Psoas muscle (tissue), 8 donors: Measurements from ENCODE around the gene UBE3C. TPM values are rescaled to one million over a fixed set of nuclear protein-coding genes. Genes with fewer than 3 reads are reported as not detected.

Source experiments
- ATAC-seq, 4 donors: fragments of 200-7000 bp; cut with Tn5 transposase; one replicate each; pipeline ENCODE4 v1.9.1; 2020; ENCODE audit warnings: moderate library complexity in 3 of 4, mild to moderate bottlenecking in 2 of 4
- DNase-seq, 2 donors: peaks; one replicate each; pipeline ENCODE4 v3.0.0-alpha.2; 2020
- H3K27ac ChIP-seq: fragments of 200-600 bp; one replicate; pipeline ENCODE4 v1.8.0; 2022
- H3K27me3 ChIP-seq, 3 donors: fragments of 200-600 bp in 1 of 3; one replicate each; pipeline versions ENCODE4 v1.6.1 to v1.8.0; 2013 to 2022; ENCODE audit warnings: low read length in 2 of 3, mild to moderate bottlenecking in 2 of 3, moderate library complexity in 1 of 3; ENCODE audit not compliant: insufficient read depth in 3 of 3
- H3K36me3 ChIP-seq, 2 donors: fragments of 200-600 bp in 1 of 2; one replicate each; pipeline versions ENCODE4 v1.6.1 to v1.8.0; 2013 to 2022; ENCODE audit warnings: low read depth in 1 of 2, mild to moderate bottlenecking in 1 of 2, moderate library complexity in 1 of 2; ENCODE audit not compliant: insufficient read depth in 1 of 2
- H3K4me1 ChIP-seq: fragments of 200-600 bp; one replicate; pipeline ENCODE4 v1.8.0; 2022
- H3K4me3 ChIP-seq: fragments of 200-600 bp; one replicate; pipeline ENCODE4 v1.8.0; 2022; ENCODE audit warnings: mild to moderate bottlenecking
- H3K9me3 ChIP-seq: fragments of 200-600 bp; one replicate; pipeline ENCODE4 v1.8.0; 2022
- CTCF ChIP-seq: fragments of 200-600 bp; IDR thresholded peaks from one replicate; pipeline ENCODE4 v1.8.0; 2022; ENCODE audit warnings: antibody characterized with exemption
- WGBS, 3 donors: extraction: QIAGEN DNeasy Blood & Tissue Kit; methylation state at CpG; one replicate each; pipeline versions ENCODE4 v1.1.6 to v1.1.7; 2013; 5-methylcytosine and 5-hydroxymethylcytosine counted together
- intact Hi-C, 2 donors: fragments of 100-400 bp; cut with DNase I; formaldehyde crosslinking; loops; one replicate each; pipeline versions ENCODE4 v1.11.0 to v1.14.2; 2022
- polyA plus RNA-seq, 3 donors: library from polyadenylated mRNA; stranded (reverse); fragments of 200-250 nt; gene quantifications; one replicate each; pipeline ENCODE4 v1.2.3, GENCODE V29; 2013
- total RNA-seq, 4 donors: library from RNA; stranded (reverse); fragmentation: NEBNext Ultra II Directional in 2 of 4; extraction: Animal tissue kit (Norgen Biotek cat#: 25700) in 2 of 4; gene quantifications; one replicate each; pipeline versions ENCODE4 v1.2.1 to v1.2.4, GENCODE V29; 2021 to 2023
- donor health status: healthy with polysubstance abuse.
- donor health status: DM: no; HTN: no; CAD: no; lungs with moderate emphysema.
- donor health status: Bipolar disorder and iron deficiency.
- donor health status: healthy.
- donor health status: DM: yes; HTN: yes; CAD: no.
- donor health status: DM: no; HTN: no; CAD: no.
- donor health status: DM: no; HTN: no; CAD: no.
- donor health status: DM: yes; HTN: yes; CAD: no.

The UBE3C gene
- total and polyA plus RNA-seq, 7 donors = 31.9 to 94.2 (median 60.2) TPM

- 91 to 94% (median 92%) methylated on average over 15 of the region's 15 CpGs for WGBS, 3 donors
- no peak for DNase-seq
- TF ChIP-seq CTCF = no peak
- Histone ChIP-seq H3K27ac (no peak overlapping the region), H3K27me3 (no peaks in the 10 kb centered on the region), H3K4me1 (no peaks in the 10 kb centered on the region), H3K4me3 (no peak overlapping the region), H3K36me3 (no peaks in the 10 kb centered on the region), H3K9me3 (no peaks in the 10 kb centered on the region)
- no peak for ATAC-seq
- intact Hi-C loops = no loop called here
Observed at GRCh38 chr7:157313645-157314044, 174.9 kb downstream of the UBE3C start.

GRCh38 chr7:157318015-157318706, 179.4 kb downstream of the UBE3C start:
- H3K9me3 ChIP-seq = no peaks in the 10 kb centered on the region
- no peaks in the 10 kb centered on the region for H3K36me3 ChIP-seq
- no peaks in the 10 kb centered on the region for H3K4me1 ChIP-seq
- H3K4me3 ChIP-seq = no peak overlapping the region
- H3K27me3 ChIP-seq = no peaks in the 10 kb centered on the region
- DNase-seq = no peak
- 66 to 69% (median 66%) methylated on average over 14 of the region's 14 CpGs for WGBS, 3 donors
- TF ChIP-seq CTCF = no peak
- no peak for ATAC-seq
- intact Hi-C loops = no loop called here
- H3K27ac ChIP-seq = no peak overlapping the region

Other genes starting within 250 kb of the UBE3C start
- gene LMBR1, start 245.7 kb upstream of the UBE3C start, total RNA-seq = 10 to 100 TPM; 21.7 to 33.3 (median 27.9) TPM
- gene LMBR1, start 245.7 kb upstream of the UBE3C start, polyA plus RNA-seq = 10 to 100 TPM in 2 of 3 donors, 1 to 10 TPM in 1; 6.4 to 12.3 (median 10.7) TPM
- gene NOM1, start 189.2 kb upstream of the UBE3C start, total RNA-seq = 10 to 100 TPM; 14.0 to 20.5 (median 16.7) TPM
- 10 to 100 TPM in 2 of 3 donors, 1 to 10 TPM in 1; 8.2 to 17.8 (median 14.7) TPM for gene NOM1, start 189.2 kb upstream of the UBE3C start, polyA plus RNA-seq
- gene MNX1, start 128.3 kb upstream of the UBE3C start, total RNA-seq = not detected
- gene MNX1, start 128.3 kb upstream of the UBE3C start, polyA plus RNA-seq = not detected
- gene DNAJB6, start 198.1 kb downstream of the UBE3C start, total RNA-seq = 100 to 1,000 TPM; 226 to 243 (median 232) TPM
- 100 to 1,000 TPM; 103 to 326 (median 211) TPM for gene DNAJB6, start 198.1 kb downstream of the UBE3C start, polyA plus RNA-seq